ENCODE data around the gene COG1.

- TF ChIP-seq CTCF (IDR thresholded peaks at IDR 0.05; ENCODE audit: low read length) (no peak), EZH2 (optimal IDR thresholded peaks at IDR 0.05; ENCODE audit: low read depth, low read length) (no peak)
These were observed 35.9 kb downstream of the COG1 start for GRCh38 chr17:73228748-73229236.
